CD4-positive, alpha-beta memory T cell (primary cell): ENCODE measurements around the gene WBP2. TPM values are rescaled to one million over a fixed set of nuclear protein-coding genes. Genes with fewer than 3 reads are reported as not detected.

Experiments used
- CTCF ChIA-PET: fragments of 350-600 bp; sonication (Branson Sonifier 250); formaldehyde crosslinking; loops from one replicate; lab custom pipeline; 2021; ENCODE audit warnings: inconsistent platforms; ENCODE audit not compliant: partially characterized antibody; lab: Charles Lee
- POLR2A ChIA-PET: fragments of 350-600 bp; sonication (Branson Sonifier 250); formaldehyde crosslinking; loops from one replicate; lab custom pipeline; 2021; ENCODE audit not compliant: partially characterized antibody; lab: Charles Lee
- DNase-seq, 5 donors: peaks; one replicate each; pipeline versions ENCODE4 v3.0.0 to v3.0.0-alpha.2; 2020 to 2022; ENCODE audit warnings: mixed read lengths in 1 of 5
- H3K27ac ChIP-seq: one replicate; pipeline ENCODE4 v1.7.0; 2013; ENCODE audit warnings: low read depth, low read length
- H3K27me3 ChIP-seq: 2 replicates; pipeline ENCODE4 v1.7.0; 2013; ENCODE audit warnings: mild to moderate bottlenecking, low read length, moderate library complexity; ENCODE audit not compliant: insufficient read depth
- H3K36me3 ChIP-seq: 2 replicates; pipeline ENCODE4 v1.7.0; 2013; ENCODE audit warnings: mild to moderate bottlenecking, low read length, moderate library complexity; ENCODE audit not compliant: insufficient read depth
- H3K4me1 ChIP-seq: 2 replicates; pipeline ENCODE4 v1.7.0; 2013; ENCODE audit warnings: mild to moderate bottlenecking, low read length, moderate library complexity; ENCODE audit not compliant: insufficient read depth
- H3K4me3 ChIP-seq, 2 donors: one replicate each; pipeline ENCODE4 v1.7.0; 2013; ENCODE audit warnings: low read length in 2 of 2, mild to moderate bottlenecking in 1 of 2
- H3K9me3 ChIP-seq, 2 donors: one replicate each; pipeline ENCODE4 v1.7.0; 2013; ENCODE audit warnings: low read length in 2 of 2, control low read depth in 1 of 2; ENCODE audit not compliant: control insufficient read depth in 1 of 2
- H3K27ac Mint-ChIP-seq, 7 donors: one replicate each; pipeline ENCODE4 v1.8.0; 2020 to 2021; ENCODE audit warnings: mixed read lengths in 7 of 7, mild to moderate bottlenecking in 6 of 7, inconsistent platforms in 3 of 7, moderate library complexity in 3 of 7
- H3K27me3 Mint-ChIP-seq, 2 donors: one replicate each; pipeline ENCODE4 v1.8.0; 2020 to 2021; ENCODE audit warnings: mixed read lengths in 2 of 2
- H3K36me3 Mint-ChIP-seq, 2 donors: one replicate each; pipeline ENCODE4 v1.8.0; 2020 to 2021; ENCODE audit warnings: mixed read lengths in 2 of 2, inconsistent platforms in 1 of 2, mild to moderate bottlenecking in 1 of 2
- H3K4me1 Mint-ChIP-seq, 4 donors: one replicate each; pipeline ENCODE4 v1.8.0; 2020 to 2021; ENCODE audit warnings: mixed read lengths in 4 of 4, mild to moderate bottlenecking in 1 of 4
- H3K4me3 Mint-ChIP-seq, 8 donors: one replicate each; pipeline ENCODE4 v1.8.0; 2020 to 2021; ENCODE audit warnings: mixed read lengths in 8 of 8, mild to moderate bottlenecking in 7 of 8, moderate library complexity in 6 of 8, inconsistent platforms in 3 of 8
- H3K9me3 Mint-ChIP-seq, 8 donors: one replicate each; pipeline ENCODE4 v1.8.0; 2020 to 2021; ENCODE audit warnings: mixed read lengths in 8 of 8, mild to moderate bottlenecking in 5 of 8, inconsistent platforms in 3 of 8, moderate library complexity in 1 of 8
- intact Hi-C: fragments of 100-400 bp; cut with micrococcal nuclease; formaldehyde crosslinking; loops from one replicate; pipeline ENCODE4 v1.15.1; 2023
- polyA plus RNA-seq, 2 donors: library from polyadenylated mRNA; unstranded; fragments of 300-500 nt; fragmentation: Illumina TruSeq; gene quantifications; one replicate each; pipeline ENCODE4 v1.2.3, GENCODE V29; 2021
- total RNA-seq, 2 experiments: library from RNA; stranded (reverse); gene quantifications; one replicate each; pipeline ENCODE4 v1.2.3, GENCODE V29; 2021

Gene WBP2
- total and polyA plus RNA-seq, 4 experiments from 2014 or later, result 80.3 to 160 (median 143) TPM

GRCh38 chr17:75880266-75880665, 25.1 kb upstream of the WBP2 start:
- Mint-ChIP-seq H3K9me3 (no peaks in the 10 kb centered on the region), H3K36me3 (peaks cover 0 to 6% of the 10 kb centered on the region in 2 donors), H3K27me3 (no peaks in the 10 kb centered on the region), H3K27ac (peak overlapping the region in 1 of 7 donors; percentile 19), H3K4me1 (peaks cover 24 to 44% (median 34%) of the 10 kb centered on the region in 4 donors), H3K4me3 (peak overlapping the region in 5 of 8 donors; percentile 43 to 58 (median 49))
- DNase-seq, result no peak
- Histone ChIP-seq H3K36me3 (no peaks in the 10 kb centered on the region), H3K9me3 (no peaks in the 10 kb centered on the region), H3K4me3 (no peak overlapping the region), H3K27me3 (no peaks in the 10 kb centered on the region), H3K27ac (no peak overlapping the region), H3K4me1 (peaks cover 46% of the 10 kb centered on the region)
- intact Hi-C loops, result no loop called here
- ChIA-PET CTCF (interaction anchor here (1.2 to 14.1 kb wide), 4 partner anchors 14 to 48 kb away, joined by 3 to 266 read pairs (median 50); partner anchors contain the start of genes TRIM65 and WBP2), POLR2A (interaction anchor here (5.6 to 16.3 kb wide), 3 partner anchors 16 to 103 kb away, joined by 90 to 563 read pairs (median 337); partner anchors contain the start of genes MRPL38, TRIM65, UNC13D and WBP2)

GRCh38 chr17:75878174-75878998, 23.3 kb upstream of the WBP2 start, which contains the start of gene TRIM47:
TSS of gene TRIM47 (minus strand) at chr17:75878581. CDS start at chr17:75878548, 33 bp downstream.
- no peaks in the 10 kb centered on the region for H3K27me3 ChIP-seq
- peak within 1 kb of the TSS; percentile 88 to 97 (median 94) for H3K27ac Mint-ChIP-seq
- no peaks in the 10 kb centered on the region for H3K9me3 Mint-ChIP-seq
- ChIA-PET CTCF (interaction anchor here (0.8 to 14.1 kb wide), 10 partner anchors 11 to 127 kb away, joined by 3 to 266 read pairs (median 6); partner anchors contain the start of genes GALK1, MRPL38, TRIM65 and UNK), POLR2A (interaction anchor here (0.5 to 16.3 kb wide), 10 partner anchors 8 to 212 kb away, joined by 3 to 563 read pairs (median 5); partner anchors contain the start of genes ACOX1, MRPL38, TEN1 and TRIM65)
- H3K27ac ChIP-seq, result peak within 1 kb of the TSS; percentile 56
- no peaks in the 10 kb centered on the region for H3K36me3 ChIP-seq
- H3K4me3 Mint-ChIP-seq, result peak within 1 kb of the TSS; percentile 89 to 95 (median 91)
- no peaks in the 10 kb centered on the region for H3K9me3 ChIP-seq
- peaks cover 58% of the 10 kb centered on the region for H3K4me1 ChIP-seq
- DNase-seq, result peak in 1 of 5 donors; percentile 14
- intact Hi-C loops, result no loop called here
- no peaks in the 10 kb centered on the region for H3K27me3 Mint-ChIP-seq
- H3K36me3 Mint-ChIP-seq, result peaks cover 0 to 8% of the 10 kb centered on the region in 2 donors
- peak within 1 kb of the TSS; percentile 61 to 76 for H3K4me3 ChIP-seq
- peaks cover 24 to 56% (median 40%) of the 10 kb centered on the region in 4 donors for H3K4me1 Mint-ChIP-seq

GRCh38 chr17:75877752-75878173, 22.6 kb upstream of the WBP2 start:
- CTCF ChIA-PET, result interaction anchor here (0.6 to 14.1 kb wide), 14 partner anchors 10 to 210 kb away, joined by 3 to 266 read pairs (median 4); partner anchors contain the start of genes GALK1, MRPL38, TRIM65 and UNK
- DNase-seq, result peak; percentile 71 to 76 (median 75)
- POLR2A ChIA-PET, result interaction anchor here (0.5 to 16.3 kb wide), 13 partner anchors 8 to 682 kb away, joined by 3 to 563 read pairs (median 4); partner anchors contain the start of genes MRPL38, TRIM65, UNC13D and UNK
- Histone ChIP-seq H3K27ac (peak overlapping the region; percentile 56), H3K9me3 (no peaks in the 10 kb centered on the region), H3K4me1 (peaks cover 64% of the 10 kb centered on the region), H3K27me3 (no peaks in the 10 kb centered on the region), H3K4me3 (peak overlapping the region; percentile 61 to 76), H3K36me3 (no peaks in the 10 kb centered on the region)
- H3K9me3 Mint-ChIP-seq, result no peaks in the 10 kb centered on the region
- intact Hi-C loops, result no loop called here
- H3K4me3 Mint-ChIP-seq, result peak overlapping the region; percentile 89 to 95 (median 91)
- peaks cover 0 to 8% of the 10 kb centered on the region in 2 donors for H3K36me3 Mint-ChIP-seq
- H3K4me1 Mint-ChIP-seq, result peaks cover 26 to 62% (median 45%) of the 10 kb centered on the region in 4 donors
- H3K27ac Mint-ChIP-seq, result peak overlapping the region; percentile 88 to 97 (median 94)
- no peaks in the 10 kb centered on the region for H3K27me3 Mint-ChIP-seq

GRCh38 chr17:75876938-75877751, 22.0 kb upstream of the WBP2 start:
- Mint-ChIP-seq H3K36me3 (peaks cover 0 to 8% of the 10 kb centered on the region in 2 donors), H3K27ac (peak overlapping the region; percentile 91 to 97 (median 94)), H3K27me3 (no peaks in the 10 kb centered on the region), H3K9me3 (no peaks in the 10 kb centered on the region), H3K4me1 (peaks cover 31 to 63% (median 47%) of the 10 kb centered on the region in 4 donors), H3K4me3 (peak overlapping the region; percentile 89 to 95 (median 91))
- ChIA-PET POLR2A (interaction anchor here (0.8 to 16.3 kb wide), 9 partner anchors 9 to 681 kb away, joined by 3 to 563 read pairs (median 19); partner anchors contain the start of genes MRPL38, TRIM65, UNC13D and UNK), CTCF (interaction anchor here (0.6 to 14.1 kb wide), 14 partner anchors 10 to 209 kb away, joined by 3 to 266 read pairs (median 4); partner anchors contain the start of genes GALK1, MRPL38, TRIM65 and UNK)
- intact Hi-C loops, result loop anchor here (1.0 kb wide), 4 partner anchors 19 to 34 kb away; partner anchors contain the start of genes MRPL38, TRIM65 and WBP2
- peaks cover 64% of the 10 kb centered on the region for H3K4me1 ChIP-seq
- DNase-seq, result peak in 2 of 5 donors; percentile 21 to 26
- peak overlapping the region; percentile 56 for H3K27ac ChIP-seq
- no peaks in the 10 kb centered on the region for H3K36me3 ChIP-seq
- H3K9me3 ChIP-seq, result no peaks in the 10 kb centered on the region
- no peaks in the 10 kb centered on the region for H3K27me3 ChIP-seq
- H3K4me3 ChIP-seq, result peak overlapping the region; percentile 61 to 76

GRCh38 chr17:75876190-75876937, 21.2 kb upstream of the WBP2 start:
- ChIA-PET CTCF (interaction anchor here (0.8 to 14.1 kb wide), 16 partner anchors 9 to 208 kb away, joined by 3 to 266 read pairs (median 5); partner anchors contain the start of genes GALK1, TRIM65, UNC13D and UNK), POLR2A (interaction anchor here (0.8 to 16.3 kb wide), 16 partner anchors 9 to 859 kb away, joined by 3 to 563 read pairs (median 5); partner anchors contain the start of genes ACOX1, MRPL38, TEN1 and TRIM65)
- intact Hi-C loops, result loop anchor here (1.0 kb wide), 4 partner anchors 20 to 33 kb away; partner anchors contain the start of genes MRPL38, TRIM65 and WBP2
- peak overlapping the region; percentile 61 to 76 for H3K4me3 ChIP-seq
- H3K9me3 ChIP-seq, result no peaks in the 10 kb centered on the region
- peak; percentile 75 to 91 (median 78) for DNase-seq
- Mint-ChIP-seq H3K36me3 (peaks cover 0 to 8% of the 10 kb centered on the region in 2 donors), H3K4me1 (peaks cover 28 to 56% (median 40%) of the 10 kb centered on the region in 4 donors), H3K27me3 (no peaks in the 10 kb centered on the region), H3K4me3 (peak overlapping the region; percentile 89 to 95 (median 91)), H3K27ac (peak overlapping the region; percentile 87 to 97 (median 93)), H3K9me3 (no peaks in the 10 kb centered on the region)
- no peaks in the 10 kb centered on the region for H3K27me3 ChIP-seq
- H3K36me3 ChIP-seq, result no peaks in the 10 kb centered on the region
- peaks cover 58% of the 10 kb centered on the region for H3K4me1 ChIP-seq
- peak overlapping the region; percentile 56 for H3K27ac ChIP-seq
